OCI-LY7 (cell line): ENCODE measurements around the gene CEP131. TPM values are rescaled to one million over a fixed set of nuclear protein-coding genes. Genes with fewer than 3 reads are reported as not detected.

Experiments
- BruUV-seq: library from RNA; stranded (reverse); fragments of 400-500 nt; replicated peaks from 2 replicates; lab custom pipeline; 2021; lab: Mats Ljungman, UMichigan
- CTCF ChIA-PET: fragments of 300-600 bp; sonication (Branson Sonifier 250); formaldehyde crosslinking; loops from one replicate; lab custom pipeline; 2022; ENCODE audit warnings: antibody characterized with exemption; ENCODE audit not compliant: unreplicated experiment; lab: Charles Lee
- POLR2A ChIA-PET: fragments of 300-600 bp; sonication (Branson Sonifier 250); formaldehyde crosslinking; loops from one replicate; lab custom pipeline; 2022; ENCODE audit warnings: antibody characterized with exemption; lab: Charles Lee
- DNase-seq: peaks from one replicate; pipeline ENCODE4 v3.0.0-alpha.2; 2015; ENCODE audit warnings: low spot score
- H2AFZ ChIP-seq: fragments of 200-600 bp; sonication (generic), shearing (Covaris generic); 2 replicates; pipeline ENCODE4 v1.6.1; 2014; ENCODE audit warnings: mild to moderate bottlenecking, antibody characterized with exemption, low read length, moderate library complexity
- H3K27ac ChIP-seq: fragments of 200-600 bp; sonication (generic); 2 replicates; pipeline ENCODE4 v1.5.1; 2014; ENCODE audit warnings: mixed run types, low read depth, mild to moderate bottlenecking, moderate library complexity, low read length, inconsistent platforms; ENCODE audit not compliant: poor library complexity, severe bottlenecking
- H3K36me3 ChIP-seq: fragments of 200-600 bp; sonication (generic); 2 replicates; pipeline ENCODE4 v1.6.1; 2014; ENCODE audit warnings: mild to moderate bottlenecking, antibody characterized with exemption, low read length, moderate library complexity, mixed read lengths; ENCODE audit not compliant: insufficient read depth
- H3K4me1 ChIP-seq: fragments of 200-600 bp; sonication (generic); 2 replicates; pipeline ENCODE4 v1.5.1; 2014; ENCODE audit warnings: mild to moderate bottlenecking, low read length; ENCODE audit not compliant: insufficient read depth, poor library complexity, severe bottlenecking
- H3K4me2 ChIP-seq: fragments of 200-600 bp; sonication (generic); 2 replicates; pipeline ENCODE4 v1.6.1; 2014; ENCODE audit warnings: mild to moderate bottlenecking, low read length
- H3K4me3 ChIP-seq: fragments of 200-600 bp; sonication (generic); 2 replicates; pipeline ENCODE4 v1.5.1; 2014; ENCODE audit warnings: mild to moderate bottlenecking, low read depth, low read length; ENCODE audit not compliant: poor library complexity, severe bottlenecking
- H3K79me2 ChIP-seq: fragments of 200-600 bp; sonication (generic); 2 replicates; pipeline ENCODE4 v1.6.1; 2016; ENCODE audit warnings: low read depth, mild to moderate bottlenecking, low read length, moderate library complexity, mixed read lengths; ENCODE audit not compliant: insufficient read depth
- H3K9me2 ChIP-seq: fragments of 200-600 bp; sonication (generic); 2 replicates; pipeline ENCODE4 v1.6.1; 2016; ENCODE audit warnings: mild to moderate bottlenecking, low read length, mixed read lengths; ENCODE audit not compliant: insufficient read depth
- H3K9me3 ChIP-seq: fragments of 200-600 bp; sonication (generic); 2 replicates; pipeline ENCODE4 v1.6.1; 2014; ENCODE audit warnings: mild to moderate bottlenecking, mixed run types, low read length, mixed read lengths
- H4K20me1 ChIP-seq: fragments of 200-600 bp; sonication (generic); 2 replicates; pipeline ENCODE4 v1.6.1; 2014; ENCODE audit warnings: mild to moderate bottlenecking, antibody characterized with exemption, low read length, moderate library complexity, mixed read lengths; ENCODE audit not compliant: insufficient read depth
- EZH2phosphoT487 ChIP-seq: fragments of 200-600 bp; sonication (generic); IDR thresholded peaks from 2 replicates; pipeline ENCODE4 v1.6.1; 2018; ENCODE audit warnings: low read depth, borderline replicate concordance, mild to moderate bottlenecking, mixed run types, antibody characterized with exemption, low read length, moderate library complexity, mixed read lengths
- intact Hi-C: fragments of 100-400 bp; cut with micrococcal nuclease; formaldehyde crosslinking; loops from one replicate; pipeline ENCODE4 v1.10.0; 2022; ENCODE audit not compliant: unreplicated experiment
- total RNA-seq, 2 experiments: library from RNA; depleted of rRNA in 1 of 2; stranded (reverse); fragments of >200 nt in 1 of 2; shearing (Covaris generic) in 1 of 2; gene quantifications; 2 replicates each; pipeline ENCODE4 v1.2.3, GENCODE V29; 2014 to 2022
- TF ChIP-seq, protein P1 (sequence below): fragments of 200-600 bp; sonication (generic); conservative IDR thresholded peaks from 2 replicates; pipeline ENCODE4 v1.5.1; 2014; ENCODE audit warnings: mild to moderate bottlenecking, antibody characterized with exemption, low read length, moderate library complexity, mixed read lengths

CEP131 gene
- total RNA-seq, 2 experiments from 2014 or later = 32.9 to 38.6 TPM

DNA sequence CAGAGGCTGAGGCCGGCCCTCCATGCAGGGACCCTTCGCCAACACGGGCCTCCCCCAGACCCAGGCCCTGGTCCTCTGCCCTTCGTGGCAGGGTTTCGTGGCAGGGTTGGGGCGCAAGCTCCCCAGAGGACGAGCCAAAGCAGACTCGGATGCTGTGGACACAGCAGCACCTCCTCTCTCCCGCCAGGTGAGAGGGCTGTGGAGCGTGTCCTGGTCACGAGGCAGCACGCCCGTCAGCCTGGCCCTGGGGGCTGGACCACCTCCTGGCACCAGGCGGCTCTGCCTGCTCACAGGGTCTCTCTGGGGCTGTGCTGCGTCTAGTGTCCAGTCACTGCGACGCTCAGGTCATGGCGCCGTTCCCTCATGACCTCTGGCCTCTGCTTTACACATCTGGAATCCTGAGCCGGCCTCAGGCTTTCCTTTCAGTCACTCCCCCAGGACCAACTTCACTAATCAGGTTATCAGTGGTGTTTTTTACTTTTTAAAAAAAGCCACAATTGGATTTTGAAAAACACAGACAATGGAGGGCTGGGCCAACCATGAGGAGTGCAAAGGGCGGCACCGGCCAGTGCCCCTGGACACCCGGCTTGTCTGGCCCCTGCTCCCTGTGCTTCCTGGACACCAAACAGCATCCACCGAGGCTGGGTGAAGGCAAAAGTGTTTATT lies 21.7 kb upstream of the CEP131 start:
- H3K79me2 ChIP-seq = peaks cover 20% of the 10 kb centered on the region
- intact Hi-C loops = no loop called here
- H3K4me2 ChIP-seq = no peak overlapping the region
- peaks cover 44% of the 10 kb centered on the region for H3K36me3 ChIP-seq
- H3K4me3 ChIP-seq = no peak overlapping the region
- no peaks in the 10 kb centered on the region for H3K9me3 ChIP-seq
- no peak for TF ChIP-seq EZH2phosphoT487
- TF ChIP-seq, protein P1, sequence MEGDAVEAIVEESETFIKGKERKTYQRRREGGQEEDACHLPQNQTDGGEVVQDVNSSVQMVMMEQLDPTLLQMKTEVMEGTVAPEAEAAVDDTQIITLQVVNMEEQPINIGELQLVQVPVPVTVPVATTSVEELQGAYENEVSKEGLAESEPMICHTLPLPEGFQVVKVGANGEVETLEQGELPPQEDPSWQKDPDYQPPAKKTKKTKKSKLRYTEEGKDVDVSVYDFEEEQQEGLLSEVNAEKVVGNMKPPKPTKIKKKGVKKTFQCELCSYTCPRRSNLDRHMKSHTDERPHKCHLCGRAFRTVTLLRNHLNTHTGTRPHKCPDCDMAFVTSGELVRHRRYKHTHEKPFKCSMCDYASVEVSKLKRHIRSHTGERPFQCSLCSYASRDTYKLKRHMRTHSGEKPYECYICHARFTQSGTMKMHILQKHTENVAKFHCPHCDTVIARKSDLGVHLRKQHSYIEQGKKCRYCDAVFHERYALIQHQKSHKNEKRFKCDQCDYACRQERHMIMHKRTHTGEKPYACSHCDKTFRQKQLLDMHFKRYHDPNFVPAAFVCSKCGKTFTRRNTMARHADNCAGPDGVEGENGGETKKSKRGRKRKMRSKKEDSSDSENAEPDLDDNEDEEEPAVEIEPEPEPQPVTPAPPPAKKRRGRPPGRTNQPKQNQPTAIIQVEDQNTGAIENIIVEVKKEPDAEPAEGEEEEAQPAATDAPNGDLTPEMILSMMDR = no peak
- POLR2A ChIA-PET = no interaction called here
- peaks cover 39% of the 10 kb centered on the region for H3K4me1 ChIP-seq
- peak; percentile 47 for DNase-seq
- H3K9me2 ChIP-seq = no peaks in the 10 kb centered on the region
- peaks cover 5% of the 10 kb centered on the region; the same call in 1 of the 2 replicates for H4K20me1 ChIP-seq
- no TSS peak for BruUV-seq
- CTCF ChIA-PET = interaction anchor here (0.6 kb wide), 1 partner anchor 167 kb away, joined by 5 read pairs; no protein-coding TSS in a partner anchor
- H2AFZ ChIP-seq = no peak overlapping the region
- H3K27ac ChIP-seq = peak overlapping the region; percentile 23

DNA sequence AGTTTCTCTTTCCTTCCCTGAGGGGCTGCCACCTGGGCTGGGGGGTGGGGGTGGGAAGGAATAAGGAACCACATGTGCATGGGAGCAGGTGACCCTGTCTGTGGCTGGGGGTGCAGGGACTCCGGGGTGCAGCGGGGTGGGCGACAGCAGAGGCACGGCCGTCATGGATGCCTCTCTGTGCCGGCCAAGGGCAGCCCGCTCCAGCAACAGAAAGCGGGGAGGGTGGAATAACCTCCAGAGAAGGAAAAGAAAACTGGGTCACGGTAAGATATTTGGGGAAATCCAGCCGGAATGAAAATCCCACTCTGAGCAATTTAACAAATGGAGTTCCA lies 20.5 kb upstream of the CEP131 start:
- intact Hi-C loops = no loop called here
- peaks cover 5% of the 10 kb centered on the region; the same call in 1 of the 2 replicates for H4K20me1 ChIP-seq

More for the DNA sequence above, 20.5 kb upstream of the CEP131 start:
- POLR2A ChIA-PET = no interaction called here
- CTCF ChIA-PET = no interaction called here
- no peak for TF ChIP-seq EZH2phosphoT487
- TF ChIP-seq, protein P1 = no peak
- no peak overlapping the region for H3K4me3 ChIP-seq
- no peaks in the 10 kb centered on the region for H3K9me2 ChIP-seq
- H3K27ac ChIP-seq = no peak overlapping the region
- no peaks in the 10 kb centered on the region for H3K9me3 ChIP-seq
- no peak for DNase-seq
- H3K4me2 ChIP-seq = no peak overlapping the region
- H3K4me1 ChIP-seq = peaks cover 38% of the 10 kb centered on the region
- H2AFZ ChIP-seq = no peak overlapping the region
- peaks cover 41% of the 10 kb centered on the region for H3K36me3 ChIP-seq
- H3K79me2 ChIP-seq = peaks cover 23% of the 10 kb centered on the region
- BruUV-seq = no TSS peak
